PC-3 (cell line): ENCODE measurements around the gene HAVCR1.

ENCODE experiments used
- EZH2 ChIP-seq: fragments of 300-600 bp; sonication (generic); IDR thresholded peaks from one replicate; pipeline ENCODE4 v1.6.1; 2017; ENCODE audit warnings: antibody characterized with exemption, mild to moderate bottlenecking, low read length; ENCODE audit not compliant: unreplicated experiment
- EZH2phosphoT487 ChIP-seq: fragments of 300-600 bp; sonication (generic); IDR thresholded peaks from 2 replicates; pipeline ENCODE4 v1.6.1; 2018; ENCODE audit warnings: mild to moderate bottlenecking, antibody characterized with exemption, low read length, borderline replicate concordance
- TF ChIP-seq, protein P1 (sequence below): fragments of 300-600 bp; sonication (generic); conservative IDR thresholded peaks from 2 replicates; pipeline ENCODE4 v1.5.1; 2017; ENCODE audit warnings: antibody characterized with exemption, low read depth, mild to moderate bottlenecking, low read length

DNA sequence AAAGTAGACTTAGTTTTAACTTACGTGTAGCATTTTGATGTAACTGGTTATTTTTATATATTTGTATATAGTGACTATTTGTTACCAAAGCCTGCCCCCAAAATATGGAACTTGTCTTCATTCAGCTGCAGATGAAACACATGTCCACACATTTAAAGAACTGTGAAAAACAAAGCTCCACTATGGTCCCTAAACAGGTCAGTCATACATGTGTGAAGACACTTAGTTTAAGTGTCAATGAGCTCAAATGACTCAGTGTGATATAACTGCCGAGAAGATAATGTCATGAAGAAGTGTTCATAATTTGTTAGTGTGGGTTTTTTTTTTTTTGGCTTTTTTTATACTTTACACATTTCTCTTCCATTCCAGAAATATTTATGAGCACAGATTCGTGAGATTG, 28.2 kb downstream of the HAVCR1 start:
- TF ChIP-seq, protein P1, sequence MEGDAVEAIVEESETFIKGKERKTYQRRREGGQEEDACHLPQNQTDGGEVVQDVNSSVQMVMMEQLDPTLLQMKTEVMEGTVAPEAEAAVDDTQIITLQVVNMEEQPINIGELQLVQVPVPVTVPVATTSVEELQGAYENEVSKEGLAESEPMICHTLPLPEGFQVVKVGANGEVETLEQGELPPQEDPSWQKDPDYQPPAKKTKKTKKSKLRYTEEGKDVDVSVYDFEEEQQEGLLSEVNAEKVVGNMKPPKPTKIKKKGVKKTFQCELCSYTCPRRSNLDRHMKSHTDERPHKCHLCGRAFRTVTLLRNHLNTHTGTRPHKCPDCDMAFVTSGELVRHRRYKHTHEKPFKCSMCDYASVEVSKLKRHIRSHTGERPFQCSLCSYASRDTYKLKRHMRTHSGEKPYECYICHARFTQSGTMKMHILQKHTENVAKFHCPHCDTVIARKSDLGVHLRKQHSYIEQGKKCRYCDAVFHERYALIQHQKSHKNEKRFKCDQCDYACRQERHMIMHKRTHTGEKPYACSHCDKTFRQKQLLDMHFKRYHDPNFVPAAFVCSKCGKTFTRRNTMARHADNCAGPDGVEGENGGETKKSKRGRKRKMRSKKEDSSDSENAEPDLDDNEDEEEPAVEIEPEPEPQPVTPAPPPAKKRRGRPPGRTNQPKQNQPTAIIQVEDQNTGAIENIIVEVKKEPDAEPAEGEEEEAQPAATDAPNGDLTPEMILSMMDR, result no peak
- TF ChIP-seq EZH2 (no peak), EZH2phosphoT487 (no peak)
